Myocyte (in vitro differentiated cells): ENCODE results near the gene IRF1. TPM values are rescaled to one million over a fixed set of nuclear protein-coding genes. Genes with fewer than 3 reads are reported as not detected.
"Not testable (repeated sequence)": the region's sequence is repeated elsewhere in the genome, so short reads cannot be mapped to it uniquely, and the experiment has no call there.

ENCODE experiments used
- DNase-seq: peaks from one replicate; pipeline ENCODE4 v3.0.0-alpha.2; 2012; ENCODE audit warnings: low read depth
- total RNA-seq: library from RNA; depleted of rRNA; stranded (reverse); fragments of >200 nt; gene quantifications from 2 replicates; pipeline ENCODE4 v1.2.3, GENCODE V29; 2014

IRF1 gene
- total RNA-seq, 1 donor from 2014 or later = 11.7 TPM

- DNase-seq = no peak
Measured at GRCh38 chr5:132487095-132487428, 3.5 kb downstream of the IRF1 start.

- no peak for DNase-seq
Measured at GRCh38 chr5:132486318-132487094, 4.1 kb downstream of the IRF1 start.

- DNase-seq = no peak
Measured at GRCh38 chr5:132485641-132486317, 4.8 kb downstream of the IRF1 start.

- not testable (repeated sequence) for DNase-seq
Measured at GRCh38 chr5:132484876-132485640, 5.5 kb downstream of the IRF1 start.

GRCh38 chr5:132484391-132484725, 6.2 kb downstream of the IRF1 start:
- DNase-seq = no peak

- no peak for DNase-seq
Measured at GRCh38 chr5:132483661-132484390, 6.7 kb downstream of the IRF1 start.

GRCh38 chr5:132483101-132483500, 7.5 kb downstream of the IRF1 start:
- no peak for DNase-seq

GRCh38 chr5:132481596-132482211, 8.9 kb downstream of the IRF1 start:
- DNase-seq = no peak

- DNase-seq = no peak
Measured at GRCh38 chr5:132480893-132481595, 9.5 kb downstream of the IRF1 start.

GRCh38 chr5:132480546-132480892, 10.1 kb downstream of the IRF1 start:
- DNase-seq = no peak

- DNase-seq = no peak
Measured at GRCh38 chr5:132480042-132480441, 10.5 kb downstream of the IRF1 start.

GRCh38 chr5:132479111-132479951, 11.2 kb downstream of the IRF1 start:
- no peak for DNase-seq

GRCh38 chr5:132478366-132478871, 12.2 kb downstream of the IRF1 start:
- DNase-seq = no peak

GRCh38 chr5:132477784-132478365, 12.7 kb downstream of the IRF1 start:
- DNase-seq = no peak

- DNase-seq = no peak
Measured at GRCh38 chr5:132476876-132477781, 13.4 kb downstream of the IRF1 start.

GRCh38 chr5:132475987-132476875, 14.3 kb downstream of the IRF1 start:
- DNase-seq = no peak

GRCh38 chr5:132475497-132475882, 15.1 kb downstream of the IRF1 start:
- no peak for DNase-seq
